MCF 10A (cell line): Measurements from ENCODE around the gene ZFAND3. TPM values are rescaled to one million over a fixed set of nuclear protein-coding genes. Genes with fewer than 3 reads are reported as not detected.

Source experiments
- BruUV-seq: library from RNA; stranded (reverse); fragments of 400-500 nt; replicated peaks from 2 replicates; lab custom pipeline; 2021; lab: Mats Ljungman, UMichigan
- CTCF ChIA-PET: fragments of 300-600 bp; sonication (Branson Sonifier 250); formaldehyde crosslinking; extraction: SDS; loops from one replicate; lab custom pipeline; 2021; ENCODE audit warnings: antibody characterized with exemption, inconsistent platforms; lab: Yijun Ruan, JAX
- POLR2A ChIA-PET: fragments of 300-600, 350-650 bp; sonication (Branson Sonifier 250); formaldehyde crosslinking; extraction: SDS; loops from one replicate; lab custom pipeline; 2020; ENCODE audit warnings: antibody characterized with exemption, inconsistent platforms; lab: Yijun Ruan, JAX
- DNase-seq: peaks from one replicate; pipeline ENCODE4 v3.0.0-alpha.2; 2018; ENCODE audit not compliant: unreplicated experiment
- H3K27ac Mint-ChIP-seq: one replicate; pipeline ENCODE4 v1.8.0; 2022; ENCODE audit warnings: mild to moderate bottlenecking, low read depth, mixed read lengths; ENCODE audit not compliant: unreplicated experiment
- H3K27me3 Mint-ChIP-seq: one replicate; pipeline ENCODE4 v1.8.0; 2022; ENCODE audit warnings: mixed read lengths; ENCODE audit not compliant: insufficient read depth, unreplicated experiment
- H3K36me3 Mint-ChIP-seq: one replicate; pipeline ENCODE4 v1.8.0; 2022; ENCODE audit warnings: mild to moderate bottlenecking, moderate library complexity, mixed read lengths; ENCODE audit not compliant: insufficient read depth, unreplicated experiment
- H3K4me1 Mint-ChIP-seq: one replicate; pipeline ENCODE4 v1.8.0; 2022; ENCODE audit warnings: mixed read lengths; ENCODE audit not compliant: insufficient read depth, unreplicated experiment
- H3K4me3 Mint-ChIP-seq: one replicate; pipeline ENCODE4 v1.8.0; 2022; ENCODE audit warnings: mild to moderate bottlenecking, moderate library complexity, mixed read lengths; ENCODE audit not compliant: unreplicated experiment
- H3K9me3 Mint-ChIP-seq: one replicate; pipeline ENCODE4 v1.8.0; 2022; ENCODE audit warnings: mixed read lengths; ENCODE audit not compliant: unreplicated experiment
- CTCF ChIP-seq: fragments of 200-600 bp; IDR thresholded peaks from one replicate; pipeline ENCODE4 v1.8.0; 2022; ENCODE audit warnings: antibody characterized with exemption, mild to moderate bottlenecking; ENCODE audit not compliant: unreplicated experiment
- intact Hi-C: fragments of 100-400 bp; cut with micrococcal nuclease; formaldehyde crosslinking; loops from 2 replicates; pipeline ENCODE4 v1.14.1; 2022
- total RNA-seq: library from RNA; stranded (reverse); gene quantifications from 2 replicates; pipeline ENCODE4 v1.2.3, GENCODE V29; 2022

The ZFAND3 gene
- total RNA-seq, 1 experiment from 2014 or later: 100 TPM

- ChIA-PET CTCF (interaction anchor here (0.5 to 2.0 kb wide), 7 partner anchors 18 to 208 kb away, joined by 3 to 17 read pairs (median 4); no protein-coding TSS in a partner anchor), POLR2A (interaction anchor here (0.7 to 2.1 kb wide), 5 partner anchors 9 to 397 kb away, joined by 3 to 12 read pairs (median 5); no protein-coding TSS in a partner anchor)
- no peaks in the 10 kb centered on the region for H3K27me3 Mint-ChIP-seq
- TF ChIP-seq CTCF: no peak
- no peak overlapping the region for H3K27ac Mint-ChIP-seq
- H3K9me3 Mint-ChIP-seq: no peaks in the 10 kb centered on the region
- intact Hi-C loops: no loop called here
- DNase-seq: no peak
- H3K4me1 Mint-ChIP-seq: peaks cover 37% of the 10 kb centered on the region
- no peak overlapping the region for H3K4me3 Mint-ChIP-seq
- BruUV-seq: no TSS peak
- peaks cover 12% of the 10 kb centered on the region for H3K36me3 Mint-ChIP-seq
These were observed 7.5 kb downstream of the ZFAND3 start for GRCh38 chr6:37826993-37827392.

- H3K4me3 Mint-ChIP-seq: no peak overlapping the region
- ChIA-PET POLR2A (interaction anchor here (1.3 to 2.1 kb wide), 4 partner anchors 9 to 37 kb away, joined by 3 to 12 read pairs (median 5); no protein-coding TSS in a partner anchor), CTCF (interaction anchor here (0.5 to 2.0 kb wide), 4 partner anchors 18 to 207 kb away, joined by 3 to 17 read pairs (median 4); no protein-coding TSS in a partner anchor)
- H3K9me3 Mint-ChIP-seq: no peaks in the 10 kb centered on the region
- no peak for TF ChIP-seq CTCF
- H3K36me3 Mint-ChIP-seq: peaks cover 12% of the 10 kb centered on the region
- intact Hi-C loops: no loop called here
- no TSS peak for BruUV-seq
- DNase-seq: no peak
- no peaks in the 10 kb centered on the region for H3K27me3 Mint-ChIP-seq
- H3K4me1 Mint-ChIP-seq: peaks cover 31% of the 10 kb centered on the region
- H3K27ac Mint-ChIP-seq: no peak overlapping the region
These were observed 8.2 kb downstream of the ZFAND3 start for GRCh38 chr6:37827603-37828265.

GRCh38 chr6:37830225-37830624 lies 10.7 kb downstream of the ZFAND3 start:
- ChIA-PET CTCF (no interaction called here), POLR2A (interaction anchor here (0.5 to 1.8 kb wide), 3 partner anchors 10 to 16 kb away, joined by 3 to 9 read pairs (median 5); partner anchors contain the start of gene ZFAND3)
- H3K4me1 Mint-ChIP-seq: peaks cover 23% of the 10 kb centered on the region
- H3K27me3 Mint-ChIP-seq: no peaks in the 10 kb centered on the region
- TF ChIP-seq CTCF: no peak
- no peak overlapping the region for H3K4me3 Mint-ChIP-seq
- intact Hi-C loops: no loop called here
- no TSS peak for BruUV-seq
- no peaks in the 10 kb centered on the region for H3K9me3 Mint-ChIP-seq
- H3K36me3 Mint-ChIP-seq: peaks cover 17% of the 10 kb centered on the region
- peak overlapping the region; percentile 43 for H3K27ac Mint-ChIP-seq
- DNase-seq: no peak

GRCh38 chr6:37831457-37831856 lies 11.9 kb downstream of the ZFAND3 start:
- intact Hi-C loops: no loop called here
- ChIA-PET CTCF (interaction anchor here (0.8 kb wide), 1 partner anchor 40 kb away, joined by 3 read pairs; no protein-coding TSS in a partner anchor), POLR2A (interaction anchor here (0.7 to 1.8 kb wide), 3 partner anchors 11 to 17 kb away, joined by 3 to 9 read pairs (median 5); partner anchors contain the start of gene ZFAND3)
- peaks cover 27% of the 10 kb centered on the region for H3K4me1 Mint-ChIP-seq
- H3K36me3 Mint-ChIP-seq: peaks cover 13% of the 10 kb centered on the region
- no peak overlapping the region for H3K4me3 Mint-ChIP-seq
- H3K27me3 Mint-ChIP-seq: no peaks in the 10 kb centered on the region
- no peaks in the 10 kb centered on the region for H3K9me3 Mint-ChIP-seq
- BruUV-seq: no TSS peak
- no peak for DNase-seq
- no peak overlapping the region for H3K27ac Mint-ChIP-seq
- TF ChIP-seq CTCF: no peak
